ENCODE results near the gene PIWIL4. TPM values are rescaled to one million over a fixed set of nuclear protein-coding genes. Genes with fewer than 3 reads are reported as not detected.

Gene PIWIL4
- polyA plus RNA-seq, 1 experiment = 1.0 TPM

DNA sequence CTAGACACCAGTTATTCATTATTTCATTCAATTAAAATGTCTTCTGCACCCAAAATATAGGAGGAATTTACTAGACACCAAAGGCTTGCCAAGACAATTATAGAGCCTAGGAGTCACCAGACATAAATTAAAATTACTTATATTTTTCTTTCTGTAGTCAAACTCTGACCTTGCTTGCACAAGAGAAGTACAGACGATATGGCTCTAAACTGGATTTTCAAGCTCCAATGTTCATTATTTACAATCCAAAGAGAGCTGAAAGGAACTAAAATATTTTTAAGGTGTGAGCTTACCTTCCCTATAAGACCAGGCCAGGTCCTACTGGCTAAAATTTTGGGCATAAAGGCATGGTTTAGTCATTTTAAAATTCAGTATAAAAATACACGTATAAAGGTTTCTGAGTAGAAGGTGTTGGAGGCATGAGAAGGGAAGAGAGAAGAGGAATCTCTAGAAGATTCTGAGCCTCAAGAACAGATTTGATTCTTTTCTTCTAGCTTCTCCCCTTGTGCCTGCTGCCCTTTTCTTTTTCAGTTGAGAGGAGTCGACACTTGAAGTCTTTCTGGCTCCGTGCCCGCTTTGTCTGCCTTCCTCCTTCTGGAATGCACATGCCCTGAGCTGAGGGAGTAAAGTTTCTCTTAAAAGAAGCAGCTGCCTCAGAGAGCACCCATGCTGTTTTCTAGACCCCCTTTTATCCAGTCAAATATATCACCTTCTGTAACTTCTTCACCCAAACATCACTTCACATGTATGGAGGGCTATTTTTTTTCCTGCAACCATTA lies 41.4 kb upstream of the PIWIL4 start:
- TF ChIP-seq, protein P1, sequence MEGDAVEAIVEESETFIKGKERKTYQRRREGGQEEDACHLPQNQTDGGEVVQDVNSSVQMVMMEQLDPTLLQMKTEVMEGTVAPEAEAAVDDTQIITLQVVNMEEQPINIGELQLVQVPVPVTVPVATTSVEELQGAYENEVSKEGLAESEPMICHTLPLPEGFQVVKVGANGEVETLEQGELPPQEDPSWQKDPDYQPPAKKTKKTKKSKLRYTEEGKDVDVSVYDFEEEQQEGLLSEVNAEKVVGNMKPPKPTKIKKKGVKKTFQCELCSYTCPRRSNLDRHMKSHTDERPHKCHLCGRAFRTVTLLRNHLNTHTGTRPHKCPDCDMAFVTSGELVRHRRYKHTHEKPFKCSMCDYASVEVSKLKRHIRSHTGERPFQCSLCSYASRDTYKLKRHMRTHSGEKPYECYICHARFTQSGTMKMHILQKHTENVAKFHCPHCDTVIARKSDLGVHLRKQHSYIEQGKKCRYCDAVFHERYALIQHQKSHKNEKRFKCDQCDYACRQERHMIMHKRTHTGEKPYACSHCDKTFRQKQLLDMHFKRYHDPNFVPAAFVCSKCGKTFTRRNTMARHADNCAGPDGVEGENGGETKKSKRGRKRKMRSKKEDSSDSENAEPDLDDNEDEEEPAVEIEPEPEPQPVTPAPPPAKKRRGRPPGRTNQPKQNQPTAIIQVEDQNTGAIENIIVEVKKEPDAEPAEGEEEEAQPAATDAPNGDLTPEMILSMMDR (IDR thresholded peaks at IDR 0.05; ENCODE audit: low read depth, low read length) = no peak
- CTCF ChIA-PET = interaction anchor here (0.6 to 13.7 kb wide), 6 partner anchors 9 to 630 kb away, joined by 3 to 212 read pairs (median 3); no protein-coding TSS in a partner anchor
- Histone ChIP-seq H3K4me3 (ENCODE audit: low read depth, low read length) (no peak overlapping the region), H3K27me3 (ENCODE audit: control insufficient read depth, insufficient read depth, low read length) (no peaks in the 10 kb centered on the region), H3K9me3 (ENCODE audit: control insufficient read depth, insufficient read depth, low read length) (no peaks in the 10 kb centered on the region), H3K27ac (ENCODE audit: low read depth, low read length) (no peak overlapping the region)
- POLR2A ChIA-PET = interaction anchor here (1.6 kb wide), 1 partner anchor 18 kb away, joined by 4 read pairs; the partner anchor contains the start of gene FUT4
- no peak for DNase-seq (ENCODE audit: low read depth, low spot score)

DNA sequence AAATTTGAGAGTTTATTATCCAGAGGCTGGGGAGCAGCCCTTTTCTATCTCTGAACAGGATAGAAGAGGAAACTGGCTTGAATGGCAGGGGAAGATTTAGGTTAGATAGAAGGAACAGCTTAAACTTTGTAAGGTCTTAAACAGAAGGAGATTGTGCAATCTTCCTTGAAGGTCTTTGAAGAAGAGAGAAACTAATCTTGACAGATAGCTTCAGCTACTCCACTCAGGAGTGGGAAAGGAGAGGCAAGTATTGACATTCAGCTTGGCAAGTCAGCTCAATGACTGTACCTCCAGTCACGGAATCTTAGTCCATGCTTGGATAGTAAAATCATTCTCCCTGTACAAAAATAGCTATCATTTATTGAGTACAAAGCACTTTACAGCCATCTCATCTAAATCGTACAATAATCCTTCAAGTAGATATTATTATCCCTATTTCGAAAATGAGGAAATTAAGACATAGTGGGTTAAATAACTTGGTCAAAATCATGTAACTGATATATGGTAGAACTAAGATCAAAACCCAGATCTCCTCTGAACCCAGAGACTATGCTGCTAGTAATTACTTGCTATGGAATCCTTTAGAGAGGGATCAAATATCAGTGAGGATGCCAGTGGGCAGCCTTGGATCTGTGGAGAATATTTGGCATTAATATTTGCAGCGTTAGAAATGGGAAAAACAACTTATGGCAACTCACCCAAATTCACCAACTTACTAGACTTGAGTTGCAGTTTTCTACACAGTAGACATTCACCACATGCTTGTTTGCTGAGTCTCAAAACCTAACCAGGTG lies 40.3 kb upstream of the PIWIL4 start:
- TF ChIP-seq, protein P1 (IDR thresholded peaks at IDR 0.05; ENCODE audit: low read depth, low read length) = no peak
- DNase-seq (ENCODE audit: low read depth, low spot score) = no peak
- ChIA-PET POLR2A (interaction anchor here (1.6 kb wide), 1 partner anchor 17 kb away, joined by 4 read pairs; the partner anchor contains the start of gene FUT4), CTCF (interaction anchor here (0.6 to 13.7 kb wide), 4 partner anchors 23 to 631 kb away, joined by 3 to 212 read pairs (median 4); no protein-coding TSS in a partner anchor)
- H3K4me3 ChIP-seq (ENCODE audit: low read depth, low read length) = no peak overlapping the region
- H3K9me3 ChIP-seq (ENCODE audit: control insufficient read depth, insufficient read depth, low read length) = no peaks in the 10 kb centered on the region
- H3K27me3 ChIP-seq (ENCODE audit: control insufficient read depth, insufficient read depth, low read length) = no peaks in the 10 kb centered on the region
- H3K27ac ChIP-seq (ENCODE audit: low read depth, low read length) = no peak overlapping the region

DNA sequence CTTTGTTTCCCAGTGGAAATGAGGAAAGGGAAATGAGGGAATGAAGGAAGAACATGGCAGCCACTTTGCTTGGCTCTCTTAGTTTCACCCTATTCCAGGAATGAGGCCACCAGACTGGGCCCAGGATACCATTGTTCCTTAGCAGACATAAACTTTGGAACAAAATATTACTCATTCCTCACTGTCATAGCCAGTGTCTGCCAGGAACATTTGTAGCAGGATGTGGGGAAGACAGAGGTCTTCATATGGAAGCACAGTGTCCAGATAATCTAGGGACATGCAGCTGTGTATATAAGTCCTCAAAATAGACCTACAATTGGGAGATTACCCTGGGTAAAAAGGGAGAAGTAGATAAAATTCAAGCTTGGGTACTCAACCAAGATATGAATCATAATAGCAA lies 38.6 kb upstream of the PIWIL4 start:
- DNase-seq (ENCODE audit: low read depth, low spot score) = no peak

DNA sequence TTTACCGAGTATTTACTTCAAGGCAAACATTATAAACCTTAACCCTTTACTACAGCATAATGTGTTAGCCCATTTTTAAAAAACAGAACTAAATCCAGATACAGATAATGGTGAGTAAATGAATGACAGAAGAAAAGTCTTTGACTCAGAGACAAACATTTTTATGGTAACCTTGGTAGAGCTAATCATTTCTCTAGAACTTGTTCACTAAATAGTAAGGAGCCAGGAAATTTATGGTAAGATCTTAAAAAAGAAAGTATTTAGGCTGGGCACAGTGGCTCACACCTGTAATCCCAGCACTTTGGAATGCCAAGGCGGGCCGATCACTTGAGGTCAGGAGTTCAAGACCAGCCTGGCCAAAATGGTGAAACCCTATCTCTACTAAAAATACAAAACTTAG lies 35.0 kb upstream of the PIWIL4 start:
- POLR2A ChIA-PET = no interaction called here
- Histone ChIP-seq H3K9me3 (ENCODE audit: control insufficient read depth, insufficient read depth, low read length) (no peaks in the 10 kb centered on the region), H3K27me3 (ENCODE audit: control insufficient read depth, insufficient read depth, low read length) (no peaks in the 10 kb centered on the region), H3K4me3 (ENCODE audit: low read depth, low read length) (no peak overlapping the region), H3K27ac (ENCODE audit: low read depth, low read length) (no peak overlapping the region)
- DNase-seq (ENCODE audit: low read depth, low spot score) = no peak
- CTCF ChIA-PET = interaction anchor here (0.7 to 1.0 kb wide), 4 partner anchors 13 to 503 kb away, joined by 3 read pairs; no protein-coding TSS in a partner anchor
- TF ChIP-seq, protein P1 (IDR thresholded peaks at IDR 0.05; ENCODE audit: low read depth, low read length) = no peak

More for the DNA sequence above, 38.6 kb upstream of the PIWIL4 start:
- TF ChIP-seq, protein P1 (IDR thresholded peaks at IDR 0.05; ENCODE audit: low read depth, low read length) = no peak
- Histone ChIP-seq H3K27ac (ENCODE audit: low read depth, low read length) (no peak overlapping the region), H3K4me3 (ENCODE audit: low read depth, low read length) (no peak overlapping the region), H3K9me3 (ENCODE audit: control insufficient read depth, insufficient read depth, low read length) (no peaks in the 10 kb centered on the region), H3K27me3 (ENCODE audit: control insufficient read depth, insufficient read depth, low read length) (no peaks in the 10 kb centered on the region)
- POLR2A ChIA-PET = no interaction called here
- CTCF ChIA-PET = interaction anchor here (1.6 kb wide), 1 partner anchor 9 kb away, joined by 4 read pairs; no protein-coding TSS in a partner anchor
